HG02938 (cell line): Measurements from ENCODE around the gene FXYD5.

Experiments
- ATAC-seq: cut with Tn5 transposase; IDR thresholded peaks from one replicate; pipeline ENCODE4 v1.9.1; 2021; ENCODE audit warnings: mild to moderate bottlenecking, moderate library complexity; ENCODE audit not compliant: unreplicated experiment

The FXYD5 gene, protein sequence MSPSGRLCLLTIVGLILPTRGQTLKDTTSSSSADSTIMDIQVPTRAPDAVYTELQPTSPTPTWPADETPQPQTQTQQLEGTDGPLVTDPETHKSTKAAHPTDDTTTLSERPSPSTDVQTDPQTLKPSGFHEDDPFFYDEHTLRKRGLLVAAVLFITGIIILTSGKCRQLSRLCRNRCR

DNA sequence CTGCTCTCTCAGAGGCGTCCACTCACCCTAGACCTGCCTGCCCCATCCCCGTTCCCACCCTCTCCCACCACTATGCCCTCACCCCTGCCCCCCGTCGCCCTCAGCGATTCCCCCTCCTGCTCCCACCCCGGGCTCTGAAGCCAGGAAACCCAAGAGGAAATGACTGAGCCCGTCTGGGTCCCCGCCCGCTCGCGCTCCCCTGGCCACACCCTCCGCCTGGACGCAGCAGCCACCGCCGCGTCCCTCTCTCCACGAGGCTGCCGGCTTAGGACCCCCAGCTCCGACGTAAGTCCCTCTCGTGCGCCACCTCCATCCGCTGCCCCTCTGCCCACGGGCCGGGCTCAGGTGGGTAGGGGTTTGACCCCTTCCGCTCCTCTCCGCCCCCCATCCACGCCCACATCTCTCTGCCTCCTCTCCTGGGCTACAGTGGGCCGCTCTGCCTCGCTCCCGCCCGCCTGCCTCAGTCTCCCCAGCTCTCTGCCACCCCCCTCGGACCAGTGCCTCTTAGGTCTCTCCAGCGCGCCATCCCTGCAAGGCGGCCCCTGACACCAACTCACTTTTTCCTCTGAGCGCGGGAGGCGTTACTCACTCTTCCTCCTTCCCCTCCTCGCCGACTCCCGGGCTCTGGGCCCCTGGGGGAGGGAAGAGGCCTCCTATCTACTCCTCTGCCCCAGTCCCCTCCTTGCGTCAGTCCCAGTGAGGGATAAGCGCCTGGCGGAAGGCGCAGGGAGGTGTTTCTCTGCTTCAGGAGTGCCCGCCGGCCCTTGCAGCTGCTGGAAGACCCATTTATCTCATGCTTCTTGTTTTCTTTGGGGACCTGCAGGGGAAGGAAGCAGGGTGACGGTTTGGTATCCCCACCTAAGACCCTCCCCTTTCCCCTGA lies at the start of gene FXYD5:
TSS of gene FXYD5 (plus strand) at position 211 of the 882 bp plus-strand sequence. CDS start 816 bp downstream, outside the sequence.
- ATAC-seq: no peak

DNA sequence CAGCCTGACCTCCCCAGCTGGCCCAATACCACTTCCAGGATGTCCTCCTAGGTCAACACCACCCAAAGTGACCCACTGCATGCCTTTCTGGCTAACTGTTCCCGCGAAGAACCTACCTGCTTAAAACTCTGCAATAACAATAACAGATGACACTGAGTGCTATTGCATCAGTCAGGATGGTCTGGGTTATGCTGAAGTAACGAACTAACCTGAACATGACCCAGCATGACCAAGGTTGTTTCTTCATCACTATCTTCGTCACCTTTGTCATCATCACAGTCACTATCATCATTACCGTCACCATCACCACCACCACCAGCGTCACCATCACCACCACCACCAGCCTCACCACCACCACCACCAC lies 49.5 kb upstream of the FXYD5 start:
- no peak for ATAC-seq

DNA sequence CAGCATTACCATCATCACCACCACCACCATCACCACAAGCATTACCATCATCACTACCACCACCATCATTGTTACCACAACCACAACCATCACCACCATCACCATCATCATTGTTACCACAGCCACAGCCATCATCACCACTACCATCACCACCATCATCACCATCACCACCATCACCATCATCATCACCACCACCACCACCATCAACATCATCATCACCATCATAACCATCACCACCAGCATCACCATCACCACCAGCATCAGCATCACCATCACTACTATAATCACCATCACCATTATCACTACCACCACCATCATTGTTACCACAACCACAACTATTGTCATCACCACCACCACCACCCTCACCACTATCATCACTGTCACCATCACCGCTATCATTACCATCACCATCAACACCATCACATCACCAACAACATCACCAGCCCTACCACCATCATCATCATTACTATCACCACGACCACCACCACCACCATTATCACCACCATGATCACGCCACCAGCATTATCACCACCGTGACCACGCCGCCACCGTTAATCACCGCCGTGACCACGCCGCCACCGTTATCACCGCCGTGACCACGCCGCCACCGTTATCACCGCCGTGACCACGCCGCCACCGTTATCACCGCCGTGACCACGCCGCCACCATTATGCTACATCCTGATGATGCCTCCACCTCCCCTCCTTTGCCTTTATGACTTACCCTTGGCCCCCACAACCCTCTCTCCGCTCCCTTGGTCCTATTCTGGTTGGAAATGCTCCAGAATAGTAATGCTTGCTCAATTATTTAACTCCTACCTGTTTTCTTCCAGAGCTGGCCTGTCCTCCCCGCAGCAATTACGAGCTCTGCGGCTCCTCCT lies 48.9 kb upstream of the FXYD5 start:
- ATAC-seq: no peak

DNA sequence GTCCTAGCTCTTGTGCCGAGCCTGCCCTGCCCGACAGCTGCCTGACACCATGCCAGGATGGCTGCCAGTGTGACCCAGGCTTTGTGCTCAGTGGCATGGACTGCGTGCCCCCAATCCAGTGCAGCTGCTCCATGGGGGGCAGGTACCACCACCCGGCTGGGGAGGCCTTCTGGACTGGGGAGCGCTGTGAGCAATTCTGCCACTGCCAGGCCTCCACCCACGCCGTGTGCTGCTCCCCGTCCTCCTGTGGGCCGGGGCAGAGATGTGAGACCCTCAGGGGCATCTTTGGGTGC lies 48.3 kb upstream of the FXYD5 start:
- ATAC-seq: no peak

DNA sequence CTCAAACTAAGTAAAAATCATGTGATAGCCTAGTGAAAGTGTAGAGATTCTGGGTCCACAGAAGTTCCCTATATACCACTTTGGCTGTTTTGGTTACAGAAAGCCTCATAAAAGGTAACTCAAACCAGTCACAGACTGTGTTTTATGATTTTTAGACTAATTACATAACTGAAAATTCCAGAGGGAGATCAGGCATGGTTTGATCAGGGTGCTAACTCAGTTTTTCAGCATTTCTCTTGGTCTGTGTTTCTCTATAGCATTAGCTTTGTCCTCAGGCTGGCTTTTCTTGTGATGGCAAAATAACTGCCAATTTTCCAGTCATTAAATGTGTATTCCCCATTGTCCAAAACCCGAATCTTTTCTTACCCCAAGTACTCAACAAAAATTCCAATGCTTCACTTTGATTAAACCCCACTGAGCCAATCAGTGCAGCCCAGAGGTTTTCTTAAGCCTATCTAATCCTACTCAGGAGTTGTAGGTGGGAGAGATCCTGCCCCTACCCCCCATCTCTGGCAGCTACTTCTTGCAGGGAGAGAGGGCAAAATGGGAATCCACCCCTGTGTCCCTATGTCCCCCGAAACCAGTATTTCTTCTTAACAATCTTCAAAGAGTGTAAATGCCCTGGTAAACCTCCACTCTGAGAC lies 47.5 kb upstream of the FXYD5 start:
- ATAC-seq: no peak

DNA sequence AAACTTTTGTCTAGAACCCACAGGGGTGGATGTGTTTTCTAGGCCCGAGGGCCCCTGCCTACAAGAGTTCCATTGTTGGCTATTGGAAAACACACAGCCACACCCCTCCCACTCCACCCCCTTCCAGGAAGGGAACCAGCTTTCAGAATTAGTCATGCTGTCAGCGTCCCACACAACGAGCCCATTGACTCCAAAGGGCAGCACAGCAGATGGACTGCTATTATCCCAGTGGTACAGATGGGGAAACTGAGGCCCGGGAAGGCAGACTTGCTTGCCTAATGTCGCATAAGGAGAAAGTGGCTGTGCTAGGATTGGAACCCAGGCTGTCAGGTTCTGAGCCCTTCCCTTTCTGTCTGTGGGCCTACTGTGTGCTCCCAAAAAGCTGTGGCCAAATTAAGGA lies 47.0 kb upstream of the FXYD5 start:
- ATAC-seq: no peak

DNA sequence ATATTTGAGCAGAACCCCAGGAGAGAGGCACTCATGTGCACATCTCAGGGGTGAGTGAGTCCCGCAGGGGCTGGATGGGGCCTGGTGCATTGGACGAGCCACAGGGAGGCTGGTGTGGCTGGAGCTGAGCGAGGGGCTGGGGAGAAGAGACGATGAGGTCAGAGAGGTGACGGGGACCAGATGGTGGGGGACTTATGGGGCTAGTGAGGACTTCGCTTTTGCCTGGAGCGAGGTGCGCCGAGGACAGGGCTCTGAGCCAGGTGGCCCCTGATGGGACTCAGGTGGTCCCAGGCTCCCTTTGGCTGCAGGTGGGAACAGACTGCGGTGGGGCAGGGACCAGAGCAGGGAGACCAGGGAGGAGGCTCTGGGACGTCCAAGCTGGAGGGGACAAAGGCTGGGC lies 45.8 kb upstream of the FXYD5 start:
- no peak for ATAC-seq

DNA sequence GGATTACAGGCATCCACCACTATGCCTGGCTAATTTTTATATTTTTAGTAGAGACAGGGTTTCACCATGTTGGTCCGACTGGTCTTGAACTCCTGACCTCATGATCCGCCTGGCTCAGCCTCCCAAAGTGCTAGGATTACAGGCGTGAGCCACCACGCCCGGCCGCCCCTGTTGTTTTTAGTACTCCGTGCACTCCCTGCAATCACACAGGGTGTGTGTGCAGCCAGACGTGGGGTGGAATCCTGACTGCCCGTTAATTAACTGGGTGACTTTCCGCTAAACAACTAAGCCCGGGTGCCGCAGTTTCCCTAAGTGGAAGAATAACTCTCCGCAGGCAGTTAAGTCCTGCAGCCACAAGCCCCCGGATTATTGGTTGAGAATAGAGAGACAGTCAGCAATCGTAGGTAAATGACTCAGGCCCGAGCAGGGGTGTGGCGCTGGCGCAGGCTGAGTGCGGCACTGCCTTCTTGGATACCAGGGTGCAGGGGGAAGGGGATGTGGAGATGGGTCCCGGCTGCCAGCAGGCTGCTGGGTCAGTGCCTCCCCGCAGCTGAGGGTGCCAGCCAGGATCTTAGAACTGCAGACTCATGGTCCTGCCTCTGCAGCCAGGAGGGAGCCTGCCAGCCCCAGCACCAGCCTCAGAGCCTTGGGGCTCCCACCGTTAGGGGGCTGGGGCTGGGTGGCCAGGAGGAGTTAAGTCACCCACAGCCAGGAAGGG lies 45.0 kb upstream of the FXYD5 start:
- ATAC-seq: no peak

DNA sequence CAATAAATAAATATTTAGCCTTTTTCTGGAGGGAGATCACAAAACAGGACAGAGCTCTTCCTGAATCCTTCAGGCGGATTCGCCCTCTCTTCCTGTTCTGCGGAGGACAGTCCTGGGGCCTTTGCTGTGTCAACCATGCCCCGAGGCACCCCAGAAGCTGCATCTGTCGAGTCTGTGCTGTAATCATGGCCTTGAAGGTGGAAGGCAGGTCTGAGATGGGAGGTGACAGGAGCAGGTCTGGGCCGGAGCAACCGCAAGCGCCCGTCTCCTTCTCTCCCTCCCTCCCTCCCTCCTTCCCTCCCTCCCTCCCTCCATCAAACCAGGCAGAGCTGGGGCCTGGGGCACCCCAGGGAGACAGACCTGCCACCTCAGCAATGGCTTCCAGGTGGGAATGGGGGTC lies 43.6 kb upstream of the FXYD5 start:
- no peak for ATAC-seq

DNA sequence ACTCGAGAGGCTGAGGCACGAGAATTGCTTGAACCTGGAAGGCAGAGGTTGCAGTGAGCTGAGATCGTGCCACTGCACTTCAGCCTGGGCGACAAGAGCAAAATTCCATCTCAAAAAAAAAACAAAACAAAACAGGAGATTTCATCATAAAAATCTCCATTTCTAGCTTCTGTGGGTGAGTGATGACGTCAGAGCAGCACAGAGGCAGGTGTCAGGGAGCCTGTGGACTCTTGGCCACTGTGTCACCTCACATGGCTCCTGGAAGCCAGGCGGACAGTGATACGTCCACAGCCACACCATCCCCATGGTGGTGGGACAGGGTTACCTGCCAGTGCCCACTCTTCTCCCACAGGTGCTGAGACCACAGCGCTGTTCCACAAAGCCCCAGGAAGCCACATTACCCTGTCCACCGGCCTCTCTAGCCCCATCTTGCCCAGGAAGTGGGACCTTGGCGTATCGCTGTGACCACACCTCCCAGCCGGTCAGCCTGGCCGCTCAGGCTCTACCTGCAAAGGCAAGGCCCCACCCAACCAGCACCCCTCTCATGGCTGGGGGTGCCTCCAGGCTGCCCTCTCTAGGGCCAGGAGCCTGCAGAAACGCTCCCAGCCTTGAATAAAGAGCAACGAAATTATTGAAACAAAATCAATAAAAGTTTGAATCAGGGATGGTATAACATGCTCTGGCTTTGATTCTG lies 41.4 kb upstream of the FXYD5 start:
- no peak for ATAC-seq

DNA sequence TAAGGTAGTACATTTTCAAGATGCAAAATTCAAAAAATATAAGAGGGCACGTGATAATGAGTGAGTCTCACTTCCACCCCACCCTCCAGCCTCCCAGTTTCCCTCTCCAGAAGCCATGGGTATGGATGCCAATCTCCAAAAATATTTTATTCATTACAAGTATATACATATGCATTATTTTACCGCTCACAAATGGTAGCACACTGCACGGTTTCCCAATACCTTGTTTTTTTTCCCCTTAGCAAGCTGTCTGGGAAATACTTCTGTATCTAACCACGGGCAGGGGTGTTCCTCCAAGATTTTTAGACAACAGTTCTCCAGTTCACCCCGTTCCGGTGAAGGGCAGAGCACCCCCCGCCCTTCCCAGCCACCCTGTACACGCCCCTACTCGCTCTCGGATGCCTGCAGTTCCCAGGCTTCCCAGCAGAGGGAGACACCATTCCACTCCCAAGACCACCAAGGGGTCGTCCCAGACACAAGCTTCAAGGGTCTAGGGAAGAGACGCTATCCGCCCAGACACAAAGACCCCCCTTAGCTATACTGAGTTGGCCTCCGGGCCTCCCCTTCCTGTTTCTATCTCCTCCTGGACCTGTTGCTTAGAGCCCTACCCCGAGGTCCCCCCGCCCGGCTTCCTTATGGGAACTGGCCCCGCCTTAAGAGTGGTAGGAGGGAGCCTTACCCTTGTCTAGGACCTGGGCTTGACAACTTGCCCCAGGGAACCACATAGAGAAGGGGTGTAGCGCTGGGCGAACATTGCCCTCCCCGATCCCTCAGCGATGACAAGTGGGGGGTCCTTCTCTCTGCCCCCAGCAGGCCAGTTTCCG lies 40.0 kb upstream of the FXYD5 start:
- no peak for ATAC-seq

DNA sequence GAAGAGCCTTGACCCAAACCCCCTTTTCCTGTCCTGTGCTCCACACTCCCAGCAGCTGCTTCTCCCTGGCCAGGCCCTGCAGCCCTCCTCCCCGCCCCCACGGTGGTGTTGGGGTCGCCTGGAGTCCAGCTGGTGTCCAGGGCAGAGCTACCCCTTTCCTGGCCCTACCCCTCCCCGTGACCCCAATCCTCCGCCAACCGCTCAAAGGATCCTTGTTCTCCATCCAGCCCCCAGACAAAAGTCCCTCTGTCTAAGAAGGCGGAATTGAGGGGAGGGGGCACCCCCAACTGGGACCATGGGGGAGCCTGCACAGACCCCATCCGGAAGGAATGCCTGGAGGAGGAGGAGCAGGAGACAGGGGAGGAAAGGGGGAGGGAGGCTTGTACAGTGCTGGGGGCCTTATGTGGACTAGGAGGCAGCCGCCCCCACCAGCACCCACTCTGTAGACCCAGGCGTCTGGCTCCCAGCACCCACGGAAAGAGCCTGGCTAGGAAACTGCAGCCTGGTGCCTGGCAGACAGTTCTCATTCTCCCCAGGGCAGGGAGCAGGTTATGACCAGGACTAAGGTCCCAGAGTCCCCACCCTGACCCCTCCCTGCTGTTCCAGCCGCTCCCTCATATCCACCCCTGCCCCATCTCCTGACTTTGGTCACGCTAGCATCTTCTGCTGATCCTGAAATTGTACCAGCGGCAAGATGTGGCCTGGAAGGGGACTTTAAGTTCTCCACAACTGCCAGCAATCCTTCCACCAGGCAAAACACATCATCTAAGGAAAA lies 39.2 kb upstream of the FXYD5 start, which contains the start of gene FXYD3:
TSS of gene FXYD3 (plus strand) at position 647 of the 775 bp plus-strand sequence. CDS start 3,554 bp downstream, outside the sequence.
- ATAC-seq: no peak

DNA sequence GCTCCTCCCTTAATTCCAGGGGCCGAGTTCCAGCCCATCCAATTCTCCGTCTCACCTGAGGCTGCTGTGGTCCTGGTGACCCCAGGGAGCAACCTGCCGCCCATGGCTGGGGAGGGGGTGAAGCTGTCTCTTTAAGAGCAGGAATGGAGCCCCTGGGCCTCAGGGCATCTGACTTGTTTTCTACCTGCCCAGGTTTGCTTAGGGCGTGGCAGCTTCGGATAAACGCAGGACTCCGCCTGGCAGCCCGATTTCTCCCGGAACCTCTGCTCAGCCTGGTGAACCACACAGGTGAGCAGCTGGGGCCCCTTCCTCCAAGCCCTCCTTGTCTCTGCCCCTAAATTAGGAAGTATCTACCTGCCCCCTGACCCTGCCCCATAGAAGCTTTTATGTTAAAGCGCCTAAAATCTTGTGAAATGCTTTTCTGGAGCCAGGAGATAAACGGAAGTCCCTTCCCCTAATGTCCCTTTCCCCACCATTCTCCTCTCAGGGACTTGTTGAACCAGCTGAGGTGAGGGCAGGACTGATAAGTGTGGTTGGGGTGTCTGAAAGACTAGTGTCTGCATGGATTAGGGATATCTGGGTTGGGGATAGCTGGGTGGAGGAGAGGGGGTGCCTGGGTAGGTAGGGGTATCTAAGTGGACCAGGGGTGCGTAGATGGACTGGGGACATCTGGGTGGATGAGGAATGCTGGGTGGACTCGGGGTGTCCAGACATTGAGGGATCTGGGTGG lies 38.3 kb upstream of the FXYD5 start:
- no peak for ATAC-seq

DNA sequence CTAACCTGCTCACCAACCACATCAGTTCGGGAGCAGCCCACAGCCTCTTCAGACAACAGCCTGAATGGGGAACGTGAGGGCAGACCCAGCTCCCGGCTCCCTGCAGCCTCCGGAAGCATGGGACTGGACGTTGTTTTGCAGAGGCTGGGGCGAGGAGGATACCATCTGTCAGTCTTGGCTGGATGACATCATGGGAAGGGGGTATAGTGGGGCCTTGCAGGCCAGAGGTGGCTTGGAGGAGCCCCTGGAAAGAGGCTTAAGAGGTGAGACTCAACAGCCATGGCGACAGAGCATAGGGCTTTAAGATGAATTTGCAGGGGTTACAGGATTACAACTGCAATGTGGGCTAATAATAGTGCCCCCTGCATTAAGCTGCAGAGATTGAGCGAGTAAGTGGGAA lies 37.4 kb upstream of the FXYD5 start:
- no peak for ATAC-seq

DNA sequence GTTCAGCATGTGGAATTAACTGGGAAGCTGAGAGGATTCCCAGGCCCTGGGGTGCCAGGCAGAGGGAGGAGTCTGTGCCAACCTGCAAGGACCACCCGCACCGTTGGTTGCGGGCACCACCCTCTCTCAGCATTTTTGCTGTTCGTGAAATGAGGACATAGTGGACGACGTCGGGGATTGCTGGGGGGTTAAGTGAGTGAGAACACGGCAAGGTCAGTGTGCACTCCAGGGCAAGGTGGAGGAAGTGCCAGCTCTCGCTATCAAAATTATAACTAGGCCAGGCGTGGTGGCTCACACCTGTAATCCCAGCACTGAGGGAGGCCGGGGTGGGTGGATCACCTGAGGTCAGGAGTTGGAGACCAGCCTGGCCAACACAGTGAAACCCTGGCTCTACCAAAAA lies 36.7 kb upstream of the FXYD5 start:
- ATAC-seq: no peak

DNA sequence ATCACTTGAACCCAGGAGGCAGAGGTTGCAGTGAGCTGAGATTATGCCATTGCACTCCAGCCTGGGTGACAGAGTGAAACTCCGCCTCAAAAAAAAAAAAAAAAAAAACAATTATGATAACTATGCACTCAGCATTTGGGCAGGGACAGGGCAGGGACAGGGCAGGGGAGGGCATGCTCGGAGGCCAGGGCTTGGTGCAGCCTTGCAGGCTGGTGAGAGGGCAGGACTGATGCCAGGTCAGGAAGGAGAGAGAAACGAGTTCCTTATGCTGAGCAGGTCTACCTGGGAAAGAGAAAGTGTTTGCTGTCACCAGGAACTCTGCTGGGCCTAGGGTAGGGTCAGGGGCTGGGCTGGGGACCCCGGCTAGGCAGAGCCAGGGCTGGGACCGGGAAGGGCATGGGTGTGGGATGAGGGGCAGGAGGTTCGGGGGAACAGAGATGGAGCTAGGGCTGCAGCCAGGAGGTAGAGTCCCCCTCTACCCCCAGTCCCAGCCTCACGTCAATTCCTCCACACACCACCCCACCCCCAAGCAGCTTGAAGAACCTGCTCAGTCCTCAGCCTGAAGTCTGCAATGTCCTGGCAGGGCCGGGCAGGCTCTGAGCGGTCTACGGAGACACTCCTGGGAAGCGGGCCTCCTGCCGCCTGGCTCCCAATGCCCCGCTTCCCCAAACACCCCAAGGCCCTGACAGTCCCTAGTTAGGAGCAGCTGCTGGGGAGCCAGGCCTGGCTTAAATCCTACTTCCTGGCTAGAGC lies 36.1 kb upstream of the FXYD5 start:
- ATAC-seq: no peak

DNA sequence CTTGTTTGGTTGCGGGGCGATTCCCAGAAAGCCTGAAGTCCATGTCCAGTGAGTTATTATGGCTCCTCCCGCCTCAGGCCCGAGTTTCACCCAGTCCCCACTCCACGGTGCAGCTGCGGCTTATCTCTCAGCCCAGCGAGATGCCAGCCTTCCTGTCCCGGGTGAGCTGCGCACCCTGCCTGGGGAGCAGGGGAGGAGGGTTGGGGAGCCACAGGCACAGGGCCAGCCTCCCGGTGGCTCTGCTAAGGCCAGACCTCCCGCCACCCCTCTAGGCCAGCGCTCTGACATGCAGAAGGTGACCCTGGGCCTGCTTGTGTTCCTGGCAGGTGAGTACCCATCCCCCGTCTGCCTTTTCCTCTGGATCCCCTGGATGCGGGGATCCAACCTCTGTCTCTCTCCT lies 35.4 kb upstream of the FXYD5 start:
- ATAC-seq: no peak
